Measurements from ENCODE around the gene MGAT4A.

DNA sequence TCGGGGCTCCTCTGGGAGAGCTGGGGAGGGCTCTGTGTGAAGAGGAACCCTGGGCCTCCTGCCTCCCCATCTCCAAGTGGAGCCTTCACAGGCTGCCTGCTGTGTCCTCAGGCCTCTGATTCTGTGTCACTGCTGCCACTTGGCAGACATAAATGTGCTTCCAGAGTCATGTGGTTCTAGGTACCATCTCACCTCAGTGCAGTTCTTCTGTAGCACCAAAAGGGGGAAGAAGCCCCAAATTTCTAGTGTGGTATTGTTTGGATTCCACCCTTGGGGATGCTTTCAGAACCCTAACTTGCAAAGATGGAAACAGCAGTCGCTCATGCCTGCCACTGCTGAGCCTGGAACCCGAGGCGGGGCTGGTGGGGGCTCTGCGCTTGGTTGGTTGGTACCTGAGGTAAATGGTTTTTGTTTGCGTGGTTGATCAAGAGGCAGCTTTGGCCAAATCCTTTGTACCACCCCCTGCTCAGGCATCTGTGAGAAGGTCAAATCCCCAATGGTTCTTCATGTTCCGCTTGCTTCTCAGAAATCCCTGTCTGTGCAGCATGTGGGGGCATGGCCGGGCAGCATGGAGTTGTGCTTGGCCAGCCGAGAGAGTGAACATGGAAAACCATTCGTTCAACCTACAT is 150.2 kb downstream of the MGAT4A start:
- TF ChIP-seq, protein P1, sequence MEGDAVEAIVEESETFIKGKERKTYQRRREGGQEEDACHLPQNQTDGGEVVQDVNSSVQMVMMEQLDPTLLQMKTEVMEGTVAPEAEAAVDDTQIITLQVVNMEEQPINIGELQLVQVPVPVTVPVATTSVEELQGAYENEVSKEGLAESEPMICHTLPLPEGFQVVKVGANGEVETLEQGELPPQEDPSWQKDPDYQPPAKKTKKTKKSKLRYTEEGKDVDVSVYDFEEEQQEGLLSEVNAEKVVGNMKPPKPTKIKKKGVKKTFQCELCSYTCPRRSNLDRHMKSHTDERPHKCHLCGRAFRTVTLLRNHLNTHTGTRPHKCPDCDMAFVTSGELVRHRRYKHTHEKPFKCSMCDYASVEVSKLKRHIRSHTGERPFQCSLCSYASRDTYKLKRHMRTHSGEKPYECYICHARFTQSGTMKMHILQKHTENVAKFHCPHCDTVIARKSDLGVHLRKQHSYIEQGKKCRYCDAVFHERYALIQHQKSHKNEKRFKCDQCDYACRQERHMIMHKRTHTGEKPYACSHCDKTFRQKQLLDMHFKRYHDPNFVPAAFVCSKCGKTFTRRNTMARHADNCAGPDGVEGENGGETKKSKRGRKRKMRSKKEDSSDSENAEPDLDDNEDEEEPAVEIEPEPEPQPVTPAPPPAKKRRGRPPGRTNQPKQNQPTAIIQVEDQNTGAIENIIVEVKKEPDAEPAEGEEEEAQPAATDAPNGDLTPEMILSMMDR (IDR thresholded peaks at IDR 0.05 in 2 of 3, conservative IDR thresholded peaks at IDR 0.05 in 1 of 3; ENCODE audit: insufficient read depth in 2 of 3, low read depth in 1 of 3, low read length in 3 of 3), result 0 out of 6 replicates have a peak, but pooled peaks of 1 of the 3 experiments have one; percentile 11
- TF ChIP-seq EZH2 (IDR thresholded peaks at IDR 0.05; ENCODE audit: borderline replicate concordance, low read depth, low read length) (no peak), GABPB1 (CRISPR knock-in tag; IDR thresholded peaks at IDR 0.05) (no peak), YY1 (IDR thresholded peaks at IDR 0.05; ENCODE audit: borderline replicate concordance in 1 of 3, control insufficient read depth in 1 of 3, extremely low read depth in 1 of 3, insufficient read depth in 3 of 3, insufficient read length in 1 of 3, insufficient replicate concordance in 2 of 3, low read depth in 1 of 3, low read length in 2 of 3) (no peak), HDGF (IDR thresholded peaks at IDR 0.05) (no peak), NFYB (IDR thresholded peaks at IDR 0.05; ENCODE audit: extremely low read depth, insufficient read length) (no peak), SMC3 (conservative IDR thresholded peaks at IDR 0.05; ENCODE audit: insufficient read depth, low read depth, low read length) (no peak)

Measured in K562 (cell line).